ENCODE results near the gene GCLC.

Gene GCLC

GRCh38 chr6:53451165-53451564 is 93.7 kb downstream of the GCLC start:
- DNase-seq (ENCODE audit: insufficient read length, low spot score) (no peak), FAIRE-seq (no peak)
- TF ChIP-seq POLR2A (IDR thresholded peaks at IDR 0.05; ENCODE audit: low read depth, low read length) (no peak), SPI1 (IDR thresholded peaks at IDR 0.05; ENCODE audit: low read depth, low read length) (no peak), PAX5 (IDR thresholded peaks at IDR 0.05; ENCODE audit: insufficient read depth, low read length, severe bottlenecking) (no peak), TAF1 (IDR thresholded peaks at IDR 0.05; ENCODE audit: low read depth, low read length) (no peak), POLR2AphosphoS5 (IDR thresholded peaks at IDR 0.05; ENCODE audit: low read depth, low read length) (no peak), POU2F2 (IDR thresholded peaks at IDR 0.05; ENCODE audit: low read depth, low read length) (no peak)

DNA sequence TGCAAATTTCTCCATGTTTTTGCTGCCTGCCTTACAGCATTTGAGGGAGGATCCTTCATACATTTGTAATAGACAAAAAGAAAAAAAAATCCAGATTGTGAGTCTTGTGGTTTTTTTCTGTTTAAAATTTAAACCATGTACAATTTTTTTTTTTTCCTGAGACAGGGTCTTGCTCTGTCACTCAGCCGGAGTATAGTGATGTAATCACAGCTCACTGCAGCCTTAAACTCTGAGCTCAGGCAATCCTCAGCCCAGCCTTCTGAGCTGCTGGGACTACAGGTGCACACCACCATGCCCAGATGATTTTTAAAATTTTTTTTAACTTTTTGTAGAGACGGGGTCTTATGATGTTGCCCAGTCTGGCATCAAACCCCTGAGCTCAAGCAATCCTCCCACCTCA is 97.0 kb downstream of the GCLC start:
- FAIRE-seq (no peak), DNase-seq (ENCODE audit: insufficient read length, low spot score) (no peak)
- TF ChIP-seq POLR2AphosphoS5 (IDR thresholded peaks at IDR 0.05; ENCODE audit: low read depth, low read length): no peak
- TF ChIP-seq SPI1 (IDR thresholded peaks at IDR 0.05; ENCODE audit: low read depth, low read length): no peak
- no peak for TF ChIP-seq POLR2A (IDR thresholded peaks at IDR 0.05; ENCODE audit: low read depth, low read length)
- TF ChIP-seq TAF1 (IDR thresholded peaks at IDR 0.05; ENCODE audit: low read depth, low read length): no peak
- TF ChIP-seq PAX5 (IDR thresholded peaks at IDR 0.05; ENCODE audit: insufficient read depth, low read length, severe bottlenecking): no peak
- TF ChIP-seq POU2F2 (IDR thresholded peaks at IDR 0.05; ENCODE audit: low read depth, low read length): no peak

All from GM12891 (cell line).